Psoas muscle (tissue), 8 donors: ENCODE measurements around the gene ARMS2. TPM values are rescaled to one million over a fixed set of nuclear protein-coding genes. Genes with fewer than 3 reads are reported as not detected.

Source experiments
- ATAC-seq, 4 donors: fragments of 200-7000 bp; cut with Tn5 transposase; one replicate each; pipeline ENCODE4 v1.9.1; 2020; ENCODE audit warnings: moderate library complexity in 3 of 4, mild to moderate bottlenecking in 2 of 4
- DNase-seq, 2 donors: peaks; one replicate each; pipeline ENCODE4 v3.0.0-alpha.2; 2020
- H3K27ac ChIP-seq: fragments of 200-600 bp; one replicate; pipeline ENCODE4 v1.8.0; 2022
- H3K27me3 ChIP-seq, 3 donors: fragments of 200-600 bp in 1 of 3; one replicate each; pipeline versions ENCODE4 v1.6.1 to v1.8.0; 2013 to 2022; ENCODE audit warnings: low read length in 2 of 3, mild to moderate bottlenecking in 2 of 3, moderate library complexity in 1 of 3; ENCODE audit not compliant: insufficient read depth in 3 of 3
- H3K36me3 ChIP-seq, 2 donors: fragments of 200-600 bp in 1 of 2; one replicate each; pipeline versions ENCODE4 v1.6.1 to v1.8.0; 2013 to 2022; ENCODE audit warnings: low read depth in 1 of 2, mild to moderate bottlenecking in 1 of 2, moderate library complexity in 1 of 2; ENCODE audit not compliant: insufficient read depth in 1 of 2
- H3K4me1 ChIP-seq: fragments of 200-600 bp; one replicate; pipeline ENCODE4 v1.8.0; 2022
- H3K4me3 ChIP-seq: fragments of 200-600 bp; one replicate; pipeline ENCODE4 v1.8.0; 2022; ENCODE audit warnings: mild to moderate bottlenecking
- H3K9me3 ChIP-seq: fragments of 200-600 bp; one replicate; pipeline ENCODE4 v1.8.0; 2022
- WGBS, 3 donors: extraction: QIAGEN DNeasy Blood & Tissue Kit; methylation state at CpG; one replicate each; pipeline versions ENCODE4 v1.1.6 to v1.1.7; 2013; 5-methylcytosine and 5-hydroxymethylcytosine counted together
- intact Hi-C, 2 donors: fragments of 100-400 bp; cut with DNase I; formaldehyde crosslinking; loops; one replicate each; pipeline versions ENCODE4 v1.11.0 to v1.14.2; 2022
- polyA plus RNA-seq, 3 donors: library from polyadenylated mRNA; stranded (reverse); fragments of 200-250 nt; gene quantifications; one replicate each; pipeline ENCODE4 v1.2.3, GENCODE V29; 2013
- total RNA-seq, 4 donors: library from RNA; stranded (reverse); fragmentation: NEBNext Ultra II Directional in 2 of 4; extraction: Animal tissue kit (Norgen Biotek cat#: 25700) in 2 of 4; gene quantifications; one replicate each; pipeline versions ENCODE4 v1.2.1 to v1.2.4, GENCODE V29; 2021 to 2023
- TF ChIP-seq, protein P1 (sequence below): fragments of 200-600 bp; IDR thresholded peaks from one replicate; pipeline ENCODE4 v1.8.0; 2022; ENCODE audit warnings: antibody characterized with exemption
- donor health status: healthy with polysubstance abuse.
- donor health status: DM: no; HTN: no; CAD: no; lungs with moderate emphysema.
- donor health status: Bipolar disorder and iron deficiency.
- donor health status: healthy.
- donor health status: DM: yes; HTN: yes; CAD: no.
- donor health status: DM: no; HTN: no; CAD: no.
- donor health status: DM: no; HTN: no; CAD: no.
- donor health status: DM: yes; HTN: yes; CAD: no.

The ARMS2 gene
- total and polyA plus RNA-seq, 7 donors, result 0.47 TPM; not detected in 6

DNA sequence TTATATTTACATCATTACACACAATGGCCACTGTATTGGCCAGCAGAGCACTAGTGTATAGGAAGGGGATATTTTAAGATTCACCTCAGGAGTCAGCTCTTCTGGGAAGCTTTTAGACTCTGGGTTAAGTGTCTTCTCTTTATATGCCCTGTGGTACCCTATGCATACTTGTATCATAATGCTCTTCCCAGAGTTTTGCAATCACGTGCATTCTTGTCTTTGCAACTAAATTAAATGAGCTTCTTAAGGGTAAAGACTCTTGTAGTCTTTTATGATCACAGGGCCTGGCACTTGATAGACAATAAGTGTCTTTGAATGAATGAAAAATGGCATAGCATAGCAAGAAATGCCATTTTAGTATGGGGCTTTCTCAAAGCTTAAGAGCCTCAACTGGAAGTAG lies 35.4 kb upstream of the ARMS2 start:
- TF ChIP-seq, protein P1, sequence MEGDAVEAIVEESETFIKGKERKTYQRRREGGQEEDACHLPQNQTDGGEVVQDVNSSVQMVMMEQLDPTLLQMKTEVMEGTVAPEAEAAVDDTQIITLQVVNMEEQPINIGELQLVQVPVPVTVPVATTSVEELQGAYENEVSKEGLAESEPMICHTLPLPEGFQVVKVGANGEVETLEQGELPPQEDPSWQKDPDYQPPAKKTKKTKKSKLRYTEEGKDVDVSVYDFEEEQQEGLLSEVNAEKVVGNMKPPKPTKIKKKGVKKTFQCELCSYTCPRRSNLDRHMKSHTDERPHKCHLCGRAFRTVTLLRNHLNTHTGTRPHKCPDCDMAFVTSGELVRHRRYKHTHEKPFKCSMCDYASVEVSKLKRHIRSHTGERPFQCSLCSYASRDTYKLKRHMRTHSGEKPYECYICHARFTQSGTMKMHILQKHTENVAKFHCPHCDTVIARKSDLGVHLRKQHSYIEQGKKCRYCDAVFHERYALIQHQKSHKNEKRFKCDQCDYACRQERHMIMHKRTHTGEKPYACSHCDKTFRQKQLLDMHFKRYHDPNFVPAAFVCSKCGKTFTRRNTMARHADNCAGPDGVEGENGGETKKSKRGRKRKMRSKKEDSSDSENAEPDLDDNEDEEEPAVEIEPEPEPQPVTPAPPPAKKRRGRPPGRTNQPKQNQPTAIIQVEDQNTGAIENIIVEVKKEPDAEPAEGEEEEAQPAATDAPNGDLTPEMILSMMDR, result no peak
- WGBS, 3 donors, result 62 to 73% (median 70%) methylated on average over 1 of the region's 1 CpG

DNA sequence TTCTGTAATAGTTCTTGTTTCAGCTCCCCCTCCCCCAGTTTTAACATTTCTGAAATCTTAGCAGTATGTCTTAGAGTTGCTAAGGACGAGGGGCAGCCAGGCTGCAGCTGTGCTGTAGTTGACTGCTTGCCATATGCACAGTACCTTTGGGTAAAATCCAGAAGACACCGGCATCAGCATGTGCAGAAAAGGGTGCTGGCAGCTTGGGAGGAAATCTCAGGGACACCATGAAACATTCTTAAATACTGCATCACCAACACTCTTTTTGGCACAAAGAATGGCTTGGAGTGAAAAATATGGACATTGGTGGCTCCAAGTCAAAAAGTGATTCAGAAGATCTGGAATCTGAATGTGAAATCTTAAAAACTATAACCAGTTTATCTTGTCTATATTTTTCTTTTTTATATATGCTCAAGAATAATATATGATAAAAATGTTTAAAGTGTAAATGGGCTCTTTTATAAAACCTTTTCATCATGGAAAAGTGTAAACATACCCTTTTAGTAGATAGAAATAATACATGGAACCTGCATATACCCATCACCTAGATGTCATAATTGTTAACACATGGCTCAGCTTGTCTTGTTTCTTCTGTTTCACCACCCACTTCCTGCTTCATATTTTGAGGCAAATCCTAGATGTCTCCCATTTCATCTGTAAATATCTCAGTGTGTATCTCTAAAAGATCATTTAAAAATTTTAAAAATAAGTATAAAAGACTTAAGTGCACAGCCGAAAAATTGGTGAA lies 34.4 kb upstream of the ARMS2 start:
- 38 to 47% (median 41%) methylated on average over 3 of the region's 3 CpGs for WGBS, 3 donors
- TF ChIP-seq, protein P1, result no peak
- intact Hi-C loops, result no loop called here
- Histone ChIP-seq H3K4me1 (no peaks in the 10 kb centered on the region), H3K27ac (no peak overlapping the region), H3K4me3 (no peak overlapping the region), H3K9me3 (no peaks in the 10 kb centered on the region), H3K27me3 (no peaks in the 10 kb centered on the region), H3K36me3 (peaks cover 6 to 96% of the 10 kb centered on the region in 2 donors)
- ATAC-seq, result peak in 3 of 4 donors; percentile 37 to 61 (median 50)
- no peak for DNase-seq

More for the DNA sequence above, 35.4 kb upstream of the ARMS2 start:
- Histone ChIP-seq H3K9me3 (no peaks in the 10 kb centered on the region), H3K4me3 (no peak overlapping the region), H3K27ac (no peak overlapping the region), H3K27me3 (no peaks in the 10 kb centered on the region), H3K36me3 (peaks cover 6 to 96% of the 10 kb centered on the region in 2 donors), H3K4me1 (no peaks in the 10 kb centered on the region)
- intact Hi-C loops, result no loop called here
- DNase-seq (no peak), ATAC-seq (peak in 1 of 4 donors; percentile 22)

GRCh38 chr10:122420624-122421007 lies 33.8 kb upstream of the ARMS2 start:
- Histone ChIP-seq H3K36me3 (peaks cover 6 to 96% of the 10 kb centered on the region in 2 donors), H3K27ac (no peak overlapping the region), H3K9me3 (no peaks in the 10 kb centered on the region), H3K4me3 (no peak overlapping the region), H3K27me3 (no peaks in the 10 kb centered on the region), H3K4me1 (no peaks in the 10 kb centered on the region)
- intact Hi-C loops, result no loop called here
- 87 to 94% (median 89%) methylated on average over 3 of the region's 3 CpGs for WGBS, 3 donors
- ATAC-seq, result no peak
- DNase-seq, result no peak
- TF ChIP-seq, protein P1, result no peak

- TF ChIP-seq, protein P1, result no peak
- no peak for DNase-seq
- ATAC-seq, result no peak
- Histone ChIP-seq H3K4me1 (no peaks in the 10 kb centered on the region), H3K27ac (no peak overlapping the region), H3K4me3 (no peak overlapping the region), H3K36me3 (peaks cover 1 to 96% of the 10 kb centered on the region in 2 donors), H3K9me3 (no peaks in the 10 kb centered on the region), H3K27me3 (no peaks in the 10 kb centered on the region)
- intact Hi-C loops, result no loop called here
- 73 to 86% (median 83%) methylated on average over 3 of the region's 3 CpGs for WGBS, 3 donors
These were observed 33.3 kb upstream of the ARMS2 start for GRCh38 chr10:122421054-122421625.
